IMR-90 (cell line): Measurements from ENCODE around the gene FARP1. TPM values are rescaled to one million over a fixed set of nuclear protein-coding genes. Genes with fewer than 3 reads are reported as not detected.

Source experiments
- ATAC-seq: fragments of 200-7000 bp; cut with Tn5 transposase; 2 replicates; pipeline ENCODE4 v1.9.1; 2020; ENCODE audit warnings: low read depth, mild to moderate bottlenecking, moderate library complexity
- BruUV-seq: library from RNA; stranded (reverse); fragments of 400-500 nt; replicated peaks from 2 replicates; lab custom pipeline; 2021; lab: Mats Ljungman, UMichigan
- CTCF ChIA-PET: fragments of 300-600 bp; formaldehyde crosslinking; extraction: SDS; loops from one replicate; lab custom pipeline; 2021; ENCODE audit warnings: antibody characterized with exemption; lab: Yijun Ruan, JAX
- POLR2A ChIA-PET: fragments of 300-600 bp; sonication (Branson Sonifier 250); formaldehyde crosslinking; loops from one replicate; lab custom pipeline; 2022; ENCODE audit warnings: antibody characterized with exemption; ENCODE audit not compliant: unreplicated experiment; lab: Charles Lee
- DNase-seq: peaks from one replicate; pipeline ENCODE4 v3.0.0; 2013
- H2AFZ ChIP-seq: replicated peaks from 2 replicates; pipeline ENCODE3; 2013; ENCODE audit warnings: low read length, mild to moderate bottlenecking; ENCODE audit not compliant: poor library complexity
- H2AK5ac ChIP-seq: 2 replicates; pipeline ENCODE4 v1.6.1; 2013; ENCODE audit warnings: low read depth, low read length, inconsistent platforms
- H2AK9ac ChIP-seq: replicated peaks from 2 replicates; pipeline ENCODE3; 2013; ENCODE audit warnings: mild to moderate bottlenecking, low read depth, low read length, moderate library complexity; ENCODE audit not compliant: poor library complexity
- H2BK120ac ChIP-seq: 2 replicates; pipeline ENCODE4 v1.6.1; 2013; ENCODE audit warnings: low read depth, low read length, inconsistent platforms
- H2BK15ac ChIP-seq: 3 replicates; pipeline ENCODE4 v1.6.1; 2013; ENCODE audit warnings: low read depth, low read length, inconsistent platforms
- H2BK20ac ChIP-seq: 2 replicates; pipeline ENCODE4 v1.6.1; 2013; ENCODE audit warnings: low read depth, mild to moderate bottlenecking, inconsistent platforms, low read length, moderate library complexity
- H2BK5ac ChIP-seq: 2 replicates; pipeline ENCODE4 v1.6.1; 2013; ENCODE audit warnings: mild to moderate bottlenecking, low read depth, low read length, inconsistent platforms; ENCODE audit not compliant: poor library complexity, severe bottlenecking
- H3K14ac ChIP-seq: replicated peaks from 2 replicates; pipeline ENCODE4 v1.6.1; 2013; ENCODE audit warnings: low read depth, low read length, inconsistent platforms
- H3K18ac ChIP-seq: 2 replicates; pipeline ENCODE4 v1.6.1; 2013; ENCODE audit warnings: low read depth, low read length, control low read depth
- H3K23ac ChIP-seq: 2 replicates; pipeline ENCODE4 v1.6.1; 2013; ENCODE audit warnings: low read depth, low read length, inconsistent platforms
- H3K27ac ChIP-seq: 2 replicates; pipeline ENCODE4 v1.5.1; 2013; ENCODE audit warnings: mild to moderate bottlenecking, control low read depth, low read length; ENCODE audit not compliant: insufficient read depth
- H3K27me3 ChIP-seq: 2 replicates; pipeline ENCODE4 v1.6.1; 2013; ENCODE audit warnings: low read length; ENCODE audit not compliant: control insufficient read depth, insufficient read depth
- H3K36me3 ChIP-seq: 2 replicates; pipeline ENCODE4 v1.6.1; 2013; ENCODE audit warnings: low read length, mixed read lengths; ENCODE audit not compliant: control insufficient read depth, insufficient read depth
- H3K4ac ChIP-seq: 2 replicates; pipeline ENCODE4 v1.6.1; 2013; ENCODE audit warnings: low read depth, low read length, inconsistent platforms
- H3K4me1 ChIP-seq: 2 replicates; pipeline ENCODE4 v1.6.1; 2013; ENCODE audit warnings: low read length, mixed read lengths; ENCODE audit not compliant: control insufficient read depth, insufficient read depth
- H3K4me2 ChIP-seq: 2 replicates; pipeline ENCODE4 v1.6.1; 2013; ENCODE audit warnings: low read depth, mild to moderate bottlenecking, control low read depth, low read length, moderate library complexity
- H3K4me3 ChIP-seq: 2 replicates; pipeline ENCODE4 v1.5.1; 2013; ENCODE audit warnings: low read depth, mild to moderate bottlenecking, control low read depth, low read length, moderate library complexity; ENCODE audit not compliant: insufficient read depth
- H3K56ac ChIP-seq: 2 replicates; pipeline ENCODE4 v1.6.1; 2013; ENCODE audit warnings: low read length, inconsistent platforms; ENCODE audit not compliant: insufficient read depth; ENCODE audit errors: extremely low read depth
- H3K79me1 ChIP-seq, 2 experiments: 2 replicates each; pipeline ENCODE4 v1.6.1; 2013; ENCODE audit warnings: low read length in 2 of 2, inconsistent platforms in 1 of 2, low read depth in 1 of 2
- H3K9ac ChIP-seq: 2 replicates; pipeline ENCODE4 v1.6.1; 2013; ENCODE audit warnings: low read depth, low read length, control low read depth
- H3K9me1 ChIP-seq: 2 replicates; pipeline ENCODE4 v1.6.1; 2013; ENCODE audit warnings: low read length, inconsistent platforms; ENCODE audit not compliant: insufficient read depth
- H3K9me3 ChIP-seq: 2 replicates; pipeline ENCODE4 v1.6.1; 2013; ENCODE audit warnings: low read length; ENCODE audit not compliant: control insufficient read depth, insufficient read depth
- H4K20me1 ChIP-seq: 2 replicates; pipeline ENCODE4 v1.6.1; 2013; ENCODE audit warnings: low read length, inconsistent platforms; ENCODE audit not compliant: insufficient read depth
- H4K5ac ChIP-seq: 2 replicates; pipeline ENCODE4 v1.6.1; 2013; ENCODE audit warnings: mild to moderate bottlenecking, low read depth, low read length, control low read depth
- H4K8ac ChIP-seq, 2 experiments: 2 replicates each; pipeline ENCODE4 v1.6.1; 2013; ENCODE audit warnings: low read depth in 2 of 2, low read length in 2 of 2, control low read depth in 1 of 2, inconsistent platforms in 1 of 2
- H4K91ac ChIP-seq: 2 replicates; pipeline ENCODE4 v1.6.1; 2013; ENCODE audit warnings: low read depth, low read length, inconsistent platforms; ENCODE audit not compliant: insufficient read depth
- CEBPB ChIP-seq: IDR thresholded peaks from 2 replicates; pipeline ENCODE4 v1.6.1; 2012; ENCODE audit warnings: low read depth, low read length, improper control_type of control experiment
- CHD1 ChIP-seq: IDR thresholded peaks from 2 replicates; pipeline ENCODE4 v1.6.1; 2012; ENCODE audit warnings: low read depth, low read length, improper control_type of control experiment
- ELK1 ChIP-seq: fragments of 150-350 bp; IDR thresholded peaks from 2 replicates; pipeline ENCODE4 v1.6.1; 2016; ENCODE audit warnings: low read depth, mild to moderate bottlenecking, low read length, moderate library complexity, borderline replicate concordance
- FOS ChIP-seq: fragments of 150-350 bp; IDR thresholded peaks from 2 replicates; pipeline ENCODE4 v1.6.1; 2016; ENCODE audit warnings: low read depth, low read length
- NFE2L2 ChIP-seq: fragments of 150-350 bp; IDR thresholded peaks from 2 replicates; pipeline ENCODE4 v1.6.1; 2016; ENCODE audit warnings: low read depth, mild to moderate bottlenecking, low read length
- POLR2A ChIP-seq: IDR thresholded peaks from 2 replicates; pipeline ENCODE4 v1.6.1; 2012; ENCODE audit warnings: mild to moderate bottlenecking, low read depth, low read length
- WGBS, 2 experiments: methylation state at CpG; one replicate each; pipeline versions ENCODE4 v1.1.5 to v1.1.7; 2013; ENCODE audit warnings: missing lambda C conversion rate in 2 of 2; ENCODE audit not compliant: insufficient read length in 1 of 2; ENCODE audit errors: extremely low coverage in 2 of 2; 5-methylcytosine and 5-hydroxymethylcytosine counted together
- dilution Hi-C: fragments of 300-500 bp; cut with HindIII; formaldehyde crosslinking; loops from one replicate; pipeline ENCODE4 v1.14.3; 2018; ENCODE audit warnings: low sequenced_read_pairs; ENCODE audit not compliant: unreplicated experiment
- in situ Hi-C: fragments of 300-500 bp; cut with MboI; formaldehyde crosslinking; loops from 3 replicates; pipeline ENCODE4 v1.14.3; 2019; ENCODE audit warnings: low sequenced_read_pairs, inconsistent platforms, mixed read lengths
- intact Hi-C: fragments of 100-400 bp; cut with micrococcal nuclease; formaldehyde crosslinking; loops from 2 replicates; pipeline ENCODE4 v1.10.0; 2022
- polyA plus RNA-seq, 3 experiments: library from polyadenylated mRNA; depleted of rRNA; stranded (reverse); fragments of >200 nt; gene quantifications; 2 replicates each; pipeline ENCODE4 v1.2.3, GENCODE V29; 2012; ENCODE audit warnings: low replicate concordance in 1 of 3
- total RNA-seq: library from RNA; depleted of rRNA; stranded (reverse); fragments of >200 nt; gene quantifications from 2 replicates; pipeline ENCODE4 v1.2.3, GENCODE V29; 2012

Gene FARP1
- total and polyA plus RNA-seq, 2 of the 4 experiments (the other 2 are of a cell fraction), result 39.6 to 57.0 TPM

DNA sequence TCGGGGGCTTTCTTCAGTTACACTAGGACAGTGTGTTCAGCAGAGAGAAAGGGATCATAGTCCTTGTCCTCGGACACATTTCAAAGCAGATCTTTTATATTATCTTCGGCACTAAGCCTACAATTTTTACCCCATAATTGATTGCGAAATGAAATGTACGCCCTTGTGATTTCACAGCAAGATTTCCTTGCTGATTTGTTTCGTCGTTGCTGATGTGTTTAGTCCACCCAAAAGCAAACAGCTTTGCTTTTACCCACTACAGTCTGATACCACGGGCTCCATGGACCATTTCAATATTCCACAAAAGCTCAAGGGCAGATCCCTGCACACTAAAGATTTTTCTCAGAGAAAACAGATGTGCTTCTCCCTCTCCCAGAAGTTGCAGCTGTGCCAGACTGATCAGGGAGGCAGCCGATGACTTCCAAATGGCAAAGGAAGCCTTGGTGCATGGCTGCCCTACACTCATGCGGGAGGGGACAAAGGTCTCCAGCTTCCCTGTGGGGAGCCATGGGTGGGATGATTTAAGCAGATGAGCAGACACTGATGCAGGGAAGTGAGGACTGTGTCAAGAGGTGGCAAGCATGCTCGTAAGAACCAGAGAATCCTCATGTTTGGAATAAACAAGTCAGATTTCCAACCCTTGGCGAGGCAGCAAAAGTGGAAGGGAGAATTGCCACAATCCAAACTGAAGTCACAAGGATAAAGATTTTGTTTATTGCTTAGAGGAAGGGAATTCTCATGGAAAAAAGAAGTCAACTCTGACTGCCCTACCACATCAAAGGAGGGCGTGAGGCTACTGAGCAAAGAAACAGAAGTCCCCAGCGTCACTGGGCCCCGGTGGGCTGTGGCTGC is 353.0 kb downstream of the FARP1 start:
- Histone ChIP-seq H2BK5ac (no peak overlapping the region), H2BK15ac (no peak overlapping the region), H3K18ac (0 out of 2 replicates have a peak overlapping the region, but pooled peaks have one; percentile 9), H3K27me3 (no peaks in the 10 kb centered on the region), H2AK5ac (no peak overlapping the region), H3K56ac (no peak overlapping the region), H4K20me1 (peaks cover 65% of the 10 kb centered on the region), H4K91ac (no peak overlapping the region), H3K36me3 (peaks cover 8% of the 10 kb centered on the region; the same call in 1 of the 2 replicates), H3K27ac (peak overlapping the region; percentile 72; the same call in 1 of the 2 replicates), H3K4me1 (peaks cover 15% of the 10 kb centered on the region), H2BK120ac (no peak overlapping the region), H3K14ac (0 out of 2 replicates have a peak overlapping the region, but pooled peaks have one; percentile 0), H3K4ac (peak overlapping the region; percentile 2; the same call in 1 of the 2 replicates), H3K4me2 (peak overlapping the region; percentile 86), H3K9ac (no peak overlapping the region), H2BK20ac (no peak overlapping the region), H3K4me3 (no peak overlapping the region), H3K9me3 (no peaks in the 10 kb centered on the region), H4K8ac (peak overlapping the region in 1 of 2 experiments; percentile 19; a peak in 1 of 4 replicates), H2AFZ (no peak overlapping the region), H3K23ac (peak overlapping the region; percentile 7; the same call in 1 of the 2 replicates), H2AK9ac (no peak overlapping the region), H4K5ac (peak overlapping the region; percentile 31; the same call in 1 of the 2 replicates), H3K79me1 (peaks cover 54 to 87% of the 10 kb centered on the region in 2 experiments), H3K9me1 (peaks cover 32% of the 10 kb centered on the region)
- ATAC-seq (peak; percentile 58), DNase-seq (peak; percentile 46)
- intact Hi-C loops (no loop called here), dilution Hi-C loops (no loop called here), in situ Hi-C loops (no loop called here)
- 26% methylated on average over 7 of the region's 15 CpGs; no CpG with 5 or more reads in 1 of the 2 experiments for WGBS, 2 experiments
- ChIA-PET POLR2A (no interaction called here), CTCF (interaction anchor here (0.6 to 1.1 kb wide), 4 partner anchors 8 to 199 kb away, joined by 3 to 7 read pairs (median 4); no protein-coding TSS in a partner anchor)
- TF ChIP-seq CHD1, result no peak
- TF ChIP-seq POLR2A, result no peak
- TF ChIP-seq NFE2L2, result no peak
- TF ChIP-seq ELK1, result no peak
- peak; percentile 90 for TF ChIP-seq CEBPB
- no peak for TF ChIP-seq FOS
- no TSS peak for BruUV-seq
